ENCODE measurements around the gene CCNJL.

The CCNJL gene

GRCh38 chr5:160312134-160312959 lies at the start of gene CCNJL:
CCNJL (minus strand) TSS chr5:160312564; CDS start chr5:160311923, 641 bp downstream.
- H3K4me3 ChIP-seq (ENCODE audit: low read length in 2 of 2), result peak within 1 kb of the TSS; percentile 62 to 71
- no peaks in the 10 kb centered on the region for H3K27me3 ChIP-seq (ENCODE audit: control insufficient read depth in 2 of 2, insufficient read depth in 2 of 2, low read length in 2 of 2)
- no peaks in the 10 kb centered on the region for H3K36me3 ChIP-seq (ENCODE audit: control insufficient read depth in 2 of 2, insufficient read depth in 2 of 2, low read length in 2 of 2)
- H3K9ac ChIP-seq (ENCODE audit: low read depth in 1 of 2, low read length in 2 of 2), result peak within 1 kb of the TSS; percentile 49 to 72
- H3K4me1 ChIP-seq (ENCODE audit: control insufficient read depth in 2 of 2, insufficient read depth in 2 of 2, low read length in 2 of 2), result peaks cover 7 to 26% of the 10 kb centered on the region in 2 donors
- H3K9me3 ChIP-seq (ENCODE audit: control insufficient read depth in 2 of 2, low read length in 2 of 2), result no peaks in the 10 kb centered on the region
- H3K27ac ChIP-seq (ENCODE audit: low read depth in 2 of 2, low read length in 2 of 2), result peak within 1 kb of the TSS; percentile 57 to 58

- H3K4me3 ChIP-seq (ENCODE audit: low read length in 2 of 2), result no peak overlapping the region
- peaks cover 9 to 10% of the 10 kb centered on the region in 2 donors for H3K4me1 ChIP-seq (ENCODE audit: control insufficient read depth in 2 of 2, insufficient read depth in 2 of 2, low read length in 2 of 2)
- H3K27me3 ChIP-seq (ENCODE audit: control insufficient read depth in 2 of 2, insufficient read depth in 2 of 2, low read length in 2 of 2), result no peaks in the 10 kb centered on the region
- no peaks in the 10 kb centered on the region for H3K36me3 ChIP-seq (ENCODE audit: control insufficient read depth in 2 of 2, insufficient read depth in 2 of 2, low read length in 2 of 2)
- no peaks in the 10 kb centered on the region for H3K9me3 ChIP-seq (ENCODE audit: control insufficient read depth in 2 of 2, low read length in 2 of 2)
- H3K9ac ChIP-seq (ENCODE audit: low read depth in 1 of 2, low read length in 2 of 2), result no peak overlapping the region
- H3K27ac ChIP-seq (ENCODE audit: low read depth in 2 of 2, low read length in 2 of 2), result no peak overlapping the region
These were observed 49.4 kb upstream of the CCNJL start for GRCh38 chr5:160361624-160362228.

GRCh38 chr5:160360310-160360709 lies 47.9 kb upstream of the CCNJL start:
- peaks cover 9 to 10% of the 10 kb centered on the region in 2 donors for H3K4me1 ChIP-seq (ENCODE audit: control insufficient read depth in 2 of 2, insufficient read depth in 2 of 2, low read length in 2 of 2)
- peak overlapping the region in 1 of 2 donors; percentile 15 for H3K27ac ChIP-seq (ENCODE audit: low read depth in 2 of 2, low read length in 2 of 2)
- H3K27me3 ChIP-seq (ENCODE audit: control insufficient read depth in 2 of 2, insufficient read depth in 2 of 2, low read length in 2 of 2), result no peaks in the 10 kb centered on the region
- no peak overlapping the region for H3K9ac ChIP-seq (ENCODE audit: low read depth in 1 of 2, low read length in 2 of 2)
- no peaks in the 10 kb centered on the region for H3K9me3 ChIP-seq (ENCODE audit: control insufficient read depth in 2 of 2, low read length in 2 of 2)
- no peaks in the 10 kb centered on the region for H3K36me3 ChIP-seq (ENCODE audit: control insufficient read depth in 2 of 2, insufficient read depth in 2 of 2, low read length in 2 of 2)
- no peak overlapping the region for H3K4me3 ChIP-seq (ENCODE audit: low read length in 2 of 2)

GRCh38 chr5:160359816-160360215 lies 47.5 kb upstream of the CCNJL start:
- Histone ChIP-seq H3K4me3 (ENCODE audit: low read length in 2 of 2) (no peak overlapping the region), H3K27ac (ENCODE audit: low read depth in 2 of 2, low read length in 2 of 2) (peak overlapping the region in 1 of 2 donors; percentile 15), H3K9ac (ENCODE audit: low read depth in 1 of 2, low read length in 2 of 2) (no peak overlapping the region), H3K36me3 (ENCODE audit: control insufficient read depth in 2 of 2, insufficient read depth in 2 of 2, low read length in 2 of 2) (no peaks in the 10 kb centered on the region), H3K9me3 (ENCODE audit: control insufficient read depth in 2 of 2, low read length in 2 of 2) (no peaks in the 10 kb centered on the region), H3K4me1 (ENCODE audit: control insufficient read depth in 2 of 2, insufficient read depth in 2 of 2, low read length in 2 of 2) (peaks cover 9 to 10% of the 10 kb centered on the region in 2 donors), H3K27me3 (ENCODE audit: control insufficient read depth in 2 of 2, insufficient read depth in 2 of 2, low read length in 2 of 2) (no peaks in the 10 kb centered on the region)

- Histone ChIP-seq H3K9ac (ENCODE audit: low read depth in 1 of 2, low read length in 2 of 2) (no peak overlapping the region), H3K27ac (ENCODE audit: low read depth in 2 of 2, low read length in 2 of 2) (no peak overlapping the region), H3K9me3 (ENCODE audit: control insufficient read depth in 2 of 2, low read length in 2 of 2) (no peaks in the 10 kb centered on the region)
These were observed 46.9 kb upstream of the CCNJL start for GRCh38 chr5:160359242-160359641.

GRCh38 chr5:160357861-160358411 lies 45.6 kb upstream of the CCNJL start:
- H3K27me3 ChIP-seq (ENCODE audit: control insufficient read depth in 2 of 2, insufficient read depth in 2 of 2, low read length in 2 of 2), result no peaks in the 10 kb centered on the region
- no peaks in the 10 kb centered on the region for H3K9me3 ChIP-seq (ENCODE audit: control insufficient read depth in 2 of 2, low read length in 2 of 2)
- peaks cover 5 to 9% of the 10 kb centered on the region in 2 donors for H3K4me1 ChIP-seq (ENCODE audit: control insufficient read depth in 2 of 2, insufficient read depth in 2 of 2, low read length in 2 of 2)
- no peak overlapping the region for H3K4me3 ChIP-seq (ENCODE audit: low read length in 2 of 2)
- H3K36me3 ChIP-seq (ENCODE audit: control insufficient read depth in 2 of 2, insufficient read depth in 2 of 2, low read length in 2 of 2), result no peaks in the 10 kb centered on the region
- H3K9ac ChIP-seq (ENCODE audit: low read depth in 1 of 2, low read length in 2 of 2), result no peak overlapping the region
- peak overlapping the region in 1 of 2 donors; percentile 18 for H3K27ac ChIP-seq (ENCODE audit: low read depth in 2 of 2, low read length in 2 of 2)

More at GRCh38 chr5:160359242-160359641, 46.9 kb upstream of the CCNJL start:
- no peak overlapping the region for H3K4me3 ChIP-seq (ENCODE audit: low read length in 2 of 2)
- H3K27me3 ChIP-seq (ENCODE audit: control insufficient read depth in 2 of 2, insufficient read depth in 2 of 2, low read length in 2 of 2), result no peaks in the 10 kb centered on the region
- H3K4me1 ChIP-seq (ENCODE audit: control insufficient read depth in 2 of 2, insufficient read depth in 2 of 2, low read length in 2 of 2), result peaks cover 9 to 10% of the 10 kb centered on the region in 2 donors
- no peaks in the 10 kb centered on the region for H3K36me3 ChIP-seq (ENCODE audit: control insufficient read depth in 2 of 2, insufficient read depth in 2 of 2, low read length in 2 of 2)

GRCh38 chr5:160357394-160357793 lies 45.0 kb upstream of the CCNJL start:
- H3K9me3 ChIP-seq (ENCODE audit: control insufficient read depth in 2 of 2, low read length in 2 of 2), result no peaks in the 10 kb centered on the region
- H3K4me3 ChIP-seq (ENCODE audit: low read length in 2 of 2), result no peak overlapping the region
- peak overlapping the region in 1 of 2 donors; percentile 18 for H3K27ac ChIP-seq (ENCODE audit: low read depth in 2 of 2, low read length in 2 of 2)
- peaks cover 4 to 6% of the 10 kb centered on the region in 2 donors for H3K4me1 ChIP-seq (ENCODE audit: control insufficient read depth in 2 of 2, insufficient read depth in 2 of 2, low read length in 2 of 2)
- no peaks in the 10 kb centered on the region for H3K27me3 ChIP-seq (ENCODE audit: control insufficient read depth in 2 of 2, insufficient read depth in 2 of 2, low read length in 2 of 2)
- no peaks in the 10 kb centered on the region for H3K36me3 ChIP-seq (ENCODE audit: control insufficient read depth in 2 of 2, insufficient read depth in 2 of 2, low read length in 2 of 2)
- H3K9ac ChIP-seq (ENCODE audit: low read depth in 1 of 2, low read length in 2 of 2), result no peak overlapping the region

GRCh38 chr5:160356550-160357347 lies 44.4 kb upstream of the CCNJL start:
- no peak overlapping the region for H3K9ac ChIP-seq (ENCODE audit: low read depth in 1 of 2, low read length in 2 of 2)
- no peak overlapping the region for H3K27ac ChIP-seq (ENCODE audit: low read depth in 2 of 2, low read length in 2 of 2)

GRCh38 chr5:160354666-160355065 lies 42.3 kb upstream of the CCNJL start:
- Histone ChIP-seq H3K9me3 (ENCODE audit: control insufficient read depth in 2 of 2, low read length in 2 of 2) (no peaks in the 10 kb centered on the region), H3K36me3 (ENCODE audit: control insufficient read depth in 2 of 2, insufficient read depth in 2 of 2, low read length in 2 of 2) (no peaks in the 10 kb centered on the region), H3K27me3 (ENCODE audit: control insufficient read depth in 2 of 2, insufficient read depth in 2 of 2, low read length in 2 of 2) (no peaks in the 10 kb centered on the region), H3K4me1 (ENCODE audit: control insufficient read depth in 2 of 2, insufficient read depth in 2 of 2, low read length in 2 of 2) (peaks cover 2 to 5% of the 10 kb centered on the region in 2 donors), H3K9ac (ENCODE audit: low read depth in 1 of 2, low read length in 2 of 2) (no peak overlapping the region), H3K4me3 (ENCODE audit: low read length in 2 of 2) (no peak overlapping the region), H3K27ac (ENCODE audit: low read depth in 2 of 2, low read length in 2 of 2) (no peak overlapping the region)

More at GRCh38 chr5:160356550-160357347, 44.4 kb upstream of the CCNJL start:
- Histone ChIP-seq H3K9me3 (ENCODE audit: control insufficient read depth in 2 of 2, low read length in 2 of 2) (no peaks in the 10 kb centered on the region), H3K4me1 (ENCODE audit: control insufficient read depth in 2 of 2, insufficient read depth in 2 of 2, low read length in 2 of 2) (peaks cover 4 to 6% of the 10 kb centered on the region in 2 donors), H3K36me3 (ENCODE audit: control insufficient read depth in 2 of 2, insufficient read depth in 2 of 2, low read length in 2 of 2) (no peaks in the 10 kb centered on the region), H3K4me3 (ENCODE audit: low read length in 2 of 2) (no peak overlapping the region), H3K27me3 (ENCODE audit: control insufficient read depth in 2 of 2, insufficient read depth in 2 of 2, low read length in 2 of 2) (no peaks in the 10 kb centered on the region)

Data from mucosa of rectum (tissue), 2 donors.